ENCODE measurements around the gene SLC44A4. TPM values are rescaled to one million over a fixed set of nuclear protein-coding genes. Genes with fewer than 3 reads are reported as not detected.

The SLC44A4 gene
- total RNA-seq, 1 donor from 2014 or later: not detected

- Histone ChIP-seq H3K9me3 (no peaks in the 10 kb centered on the region), H3K27me3 (no peaks in the 10 kb centered on the region), H3K4me1 (peaks cover 6 to 7% of the 10 kb centered on the region in 2 donors), H3K4me3 (no peak overlapping the region), H3K36me3 (no peaks in the 10 kb centered on the region), H3K27ac (peak overlapping the region in 1 of 2 donors; percentile 77)
- TF ChIP-seq CTCF (IDR thresholded peaks at IDR 0.05): no peak
- intact Hi-C loops (cut with DNase I): loop anchor here (5.0 kb wide), 1 partner anchor 1372 kb away; the partner anchor contains the start of genes RPS18 and VPS52
- DNase-seq (ENCODE audit: low spot score in 2 of 2): no peak
Measured at GRCh38 chr6:31899882-31900722, 21.3 kb upstream of the SLC44A4 start.

- no peak for DNase-seq (ENCODE audit: low spot score in 2 of 2)
- Histone ChIP-seq H3K9me3 (no peaks in the 10 kb centered on the region), H3K4me1 (peaks cover 6 to 7% of the 10 kb centered on the region in 2 donors), H3K27me3 (no peaks in the 10 kb centered on the region), H3K36me3 (peaks cover 0 to under 1% of the 10 kb centered on the region in 2 donors), H3K4me3 (no peak overlapping the region), H3K27ac (no peak overlapping the region)
- no peak for TF ChIP-seq CTCF (IDR thresholded peaks at IDR 0.05)
- intact Hi-C loops (cut with DNase I): no loop called here
Measured at GRCh38 chr6:31899215-31899614, 20.4 kb upstream of the SLC44A4 start.

- peak overlapping the region; percentile 75 to 77 for H3K27ac ChIP-seq
- peaks cover 3% of the 10 kb centered on the region in 2 donors for H3K36me3 ChIP-seq
- peak in 1 of 3 experiments; percentile 13 for TF ChIP-seq CTCF (IDR thresholded peaks at IDR 0.05)
- H3K4me3 ChIP-seq: peak overlapping the region; percentile 94 to 99
- peaks cover 6 to 7% of the 10 kb centered on the region in 2 donors for H3K4me1 ChIP-seq
- H3K27me3 ChIP-seq: no peaks in the 10 kb centered on the region
- intact Hi-C loops (cut with DNase I): loop anchor here (1.0 kb wide), 1 partner anchor 61 kb away; the partner anchor contains the start of gene SKIC2
- no peaks in the 10 kb centered on the region for H3K9me3 ChIP-seq
- DNase-seq (ENCODE audit: low spot score in 2 of 2): no peak
Measured at GRCh38 chr6:31898383-31899011, 19.7 kb upstream of the SLC44A4 start.

- no peaks in the 10 kb centered on the region for H3K27me3 ChIP-seq
- intact Hi-C loops (cut with DNase I): loop anchor here (1.0 to 2.0 kb wide), 2 partner anchors 35 to 62 kb away; partner anchors contain the start of genes NEU1 and SKIC2
- peak within 1 kb of the TSS; percentile 75 to 79 for H3K27ac ChIP-seq
- peaks cover 4 to 5% of the 10 kb centered on the region in 2 donors for H3K4me1 ChIP-seq
- peak in 1 of 3 experiments; percentile 46 for TF ChIP-seq CTCF (IDR thresholded peaks at IDR 0.05)
- DNase-seq (ENCODE audit: low spot score in 2 of 2): peak; percentile 54 to 89
- H3K4me3 ChIP-seq: peak within 1 kb of the TSS; percentile 94 to 99
- H3K36me3 ChIP-seq: peaks cover 3 to 10% of the 10 kb centered on the region in 2 donors
- no peaks in the 10 kb centered on the region for H3K9me3 ChIP-seq
Measured at GRCh38 chr6:31897612-31898382, 19.0 kb upstream of the SLC44A4 start, which contains the start of gene EHMT2. EHMT2 (minus strand) TSS chr6:31897698; CDS start chr6:31897677, 21 bp downstream.
